Glutamatergic neuron (in vitro differentiated cells): ENCODE data around the gene TNS3. TPM values are rescaled to one million over a fixed set of nuclear protein-coding genes. Genes with fewer than 3 reads are reported as not detected.

Source experiments
- DNase-seq: peaks from one replicate; pipeline ENCODE4 v3.0.0; 2022
- H3K27ac Mint-ChIP-seq: one replicate; pipeline ENCODE4 v1.8.0; 2020; ENCODE audit warnings: mild to moderate bottlenecking, mixed read lengths, inconsistent platforms; ENCODE audit not compliant: unreplicated experiment
- H3K27me3 Mint-ChIP-seq: one replicate; pipeline ENCODE4 v1.8.0; 2020; ENCODE audit warnings: mild to moderate bottlenecking, moderate library complexity, mixed read lengths, inconsistent platforms; ENCODE audit not compliant: unreplicated experiment
- H3K36me3 Mint-ChIP-seq: one replicate; pipeline ENCODE4 v1.8.0; 2020; ENCODE audit warnings: mild to moderate bottlenecking, mixed read lengths, inconsistent platforms; ENCODE audit not compliant: unreplicated experiment
- H3K4me1 Mint-ChIP-seq: one replicate; pipeline ENCODE4 v1.8.0; 2020; ENCODE audit warnings: mild to moderate bottlenecking, low read depth, mixed read lengths, inconsistent platforms; ENCODE audit not compliant: unreplicated experiment
- H3K4me3 Mint-ChIP-seq: one replicate; pipeline ENCODE4 v1.8.0; 2020; ENCODE audit warnings: mild to moderate bottlenecking, mixed read lengths, inconsistent platforms; ENCODE audit not compliant: unreplicated experiment
- H3K9me3 Mint-ChIP-seq: one replicate; pipeline ENCODE4 v1.8.0; 2020; ENCODE audit warnings: mild to moderate bottlenecking, moderate library complexity, mixed read lengths, inconsistent platforms; ENCODE audit not compliant: unreplicated experiment
- total RNA-seq: library from RNA; stranded (reverse); fragmentation: NEBNext Ultra II Directional; extraction: Animal tissue kit (Norgen Biotek cat#: 25700); gene quantifications from one replicate; pipeline ENCODE4 v1.2.1, GENCODE V29; 2021; ENCODE audit not compliant: unreplicated experiment
- TF ChIP-seq, protein P1 (sequence below): fragments of 200-600 bp; sonication (generic); IDR thresholded peaks from one replicate; pipeline ENCODE4 v1.5.0; 2021; ENCODE audit not compliant: partially characterized antibody, unreplicated experiment

The TNS3 gene
- total RNA-seq, 1 donor from 2014 or later = 3.8 TPM

DNA sequence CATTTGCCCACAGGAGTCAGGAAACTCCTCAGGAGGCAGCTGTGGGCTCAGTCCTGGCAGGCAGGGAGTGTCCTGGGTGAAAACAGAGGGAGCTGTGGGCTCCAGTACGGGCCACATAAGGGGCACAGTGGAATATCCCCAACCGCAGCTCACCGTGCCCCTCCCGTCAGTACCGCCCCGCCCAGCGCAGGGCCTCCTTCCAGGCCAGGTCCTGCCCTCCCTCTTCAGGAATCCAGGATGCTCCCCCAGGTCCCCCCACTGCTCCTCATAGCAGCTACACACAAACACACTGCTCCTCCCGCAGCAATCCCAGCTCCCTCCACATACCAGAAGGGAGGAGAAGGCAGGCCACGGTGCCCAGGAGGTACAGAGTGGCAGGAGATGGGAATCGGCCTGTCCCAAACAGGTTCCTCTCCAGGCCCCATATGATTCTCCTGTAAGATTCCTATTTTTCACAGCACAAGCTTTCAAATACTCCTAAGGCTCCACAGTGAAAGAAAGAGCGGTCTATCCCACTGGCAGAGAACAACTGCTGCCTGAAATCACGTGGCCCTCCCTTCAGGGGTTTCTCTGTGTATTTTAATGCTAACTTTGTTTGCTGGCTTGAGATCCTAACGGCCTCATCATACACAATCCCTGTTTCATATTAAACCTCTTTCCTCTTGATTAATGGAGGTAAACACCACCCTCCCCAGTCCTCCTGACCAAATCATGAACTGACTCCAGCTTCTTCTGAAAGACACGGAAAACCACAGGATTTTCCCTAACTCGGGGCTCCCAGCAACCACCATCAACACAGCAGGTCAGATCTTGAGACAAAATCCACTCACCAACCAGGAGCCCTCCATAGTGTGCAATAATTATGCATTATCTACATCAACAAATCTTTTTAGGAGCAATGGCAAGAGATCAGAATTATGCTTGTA, 178.7 kb downstream of the TNS3 start:
- H3K4me1 Mint-ChIP-seq = no peaks in the 10 kb centered on the region
- H3K4me3 Mint-ChIP-seq = no peak overlapping the region
- peaks cover 4% of the 10 kb centered on the region for H3K27me3 Mint-ChIP-seq
- H3K27ac Mint-ChIP-seq = no peak overlapping the region
- no peak for DNase-seq
- TF ChIP-seq, protein P1, sequence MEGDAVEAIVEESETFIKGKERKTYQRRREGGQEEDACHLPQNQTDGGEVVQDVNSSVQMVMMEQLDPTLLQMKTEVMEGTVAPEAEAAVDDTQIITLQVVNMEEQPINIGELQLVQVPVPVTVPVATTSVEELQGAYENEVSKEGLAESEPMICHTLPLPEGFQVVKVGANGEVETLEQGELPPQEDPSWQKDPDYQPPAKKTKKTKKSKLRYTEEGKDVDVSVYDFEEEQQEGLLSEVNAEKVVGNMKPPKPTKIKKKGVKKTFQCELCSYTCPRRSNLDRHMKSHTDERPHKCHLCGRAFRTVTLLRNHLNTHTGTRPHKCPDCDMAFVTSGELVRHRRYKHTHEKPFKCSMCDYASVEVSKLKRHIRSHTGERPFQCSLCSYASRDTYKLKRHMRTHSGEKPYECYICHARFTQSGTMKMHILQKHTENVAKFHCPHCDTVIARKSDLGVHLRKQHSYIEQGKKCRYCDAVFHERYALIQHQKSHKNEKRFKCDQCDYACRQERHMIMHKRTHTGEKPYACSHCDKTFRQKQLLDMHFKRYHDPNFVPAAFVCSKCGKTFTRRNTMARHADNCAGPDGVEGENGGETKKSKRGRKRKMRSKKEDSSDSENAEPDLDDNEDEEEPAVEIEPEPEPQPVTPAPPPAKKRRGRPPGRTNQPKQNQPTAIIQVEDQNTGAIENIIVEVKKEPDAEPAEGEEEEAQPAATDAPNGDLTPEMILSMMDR = no peak
- no peaks in the 10 kb centered on the region for H3K9me3 Mint-ChIP-seq
- H3K36me3 Mint-ChIP-seq = peaks cover 6% of the 10 kb centered on the region

DNA sequence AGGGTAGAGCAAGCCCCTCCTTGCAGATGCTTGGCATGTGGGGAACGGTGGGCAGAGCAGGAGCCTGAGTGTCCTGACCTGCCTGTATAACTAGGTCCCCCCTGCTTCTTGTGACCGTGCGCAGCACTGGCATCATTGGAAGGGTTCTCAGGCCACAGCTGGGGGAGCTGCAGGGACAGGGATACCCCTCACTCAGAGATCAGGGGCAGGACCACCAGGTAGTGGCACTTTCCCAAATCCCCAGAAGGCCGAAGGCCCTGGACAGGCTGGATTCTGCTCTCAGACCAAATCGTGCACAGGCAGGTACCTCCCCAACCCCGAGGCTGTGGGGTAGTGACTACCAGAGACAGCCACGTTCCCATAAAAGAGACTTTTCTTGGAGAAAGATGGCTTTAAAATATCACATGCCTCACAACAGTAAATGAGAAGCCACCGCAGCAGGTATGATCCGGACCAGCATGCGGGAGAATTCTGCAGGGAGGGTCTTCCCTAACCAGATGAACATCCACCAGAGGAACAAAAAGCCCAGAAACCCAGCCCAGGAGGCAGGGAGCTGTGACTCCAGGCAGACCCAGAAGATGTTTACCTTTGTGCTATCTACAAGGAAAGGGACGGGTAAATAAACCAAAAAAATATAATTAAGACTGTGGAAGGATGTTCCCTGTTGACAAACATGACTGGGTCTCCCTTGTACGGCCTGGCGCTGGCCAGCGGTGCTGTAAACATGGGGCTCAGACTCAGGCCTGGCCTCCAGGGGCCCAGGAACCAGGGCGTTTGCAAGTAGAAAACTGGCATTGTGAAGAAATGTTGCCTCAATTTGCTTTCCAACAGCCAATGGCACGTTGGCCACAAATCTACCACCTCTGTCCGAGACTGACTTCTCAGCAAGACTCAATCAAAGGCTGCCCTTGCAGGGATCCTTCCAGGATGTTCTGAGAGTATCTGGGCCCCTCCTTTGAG, 180.0 kb downstream of the TNS3 start:
- TF ChIP-seq, protein P1 = no peak
- H3K4me3 Mint-ChIP-seq = no peak overlapping the region
- peaks cover 4% of the 10 kb centered on the region for H3K27me3 Mint-ChIP-seq
- peaks cover 6% of the 10 kb centered on the region for H3K36me3 Mint-ChIP-seq
- no peaks in the 10 kb centered on the region for H3K4me1 Mint-ChIP-seq
- H3K9me3 Mint-ChIP-seq = no peaks in the 10 kb centered on the region
- H3K27ac Mint-ChIP-seq = no peak overlapping the region
- DNase-seq = no peak

DNA sequence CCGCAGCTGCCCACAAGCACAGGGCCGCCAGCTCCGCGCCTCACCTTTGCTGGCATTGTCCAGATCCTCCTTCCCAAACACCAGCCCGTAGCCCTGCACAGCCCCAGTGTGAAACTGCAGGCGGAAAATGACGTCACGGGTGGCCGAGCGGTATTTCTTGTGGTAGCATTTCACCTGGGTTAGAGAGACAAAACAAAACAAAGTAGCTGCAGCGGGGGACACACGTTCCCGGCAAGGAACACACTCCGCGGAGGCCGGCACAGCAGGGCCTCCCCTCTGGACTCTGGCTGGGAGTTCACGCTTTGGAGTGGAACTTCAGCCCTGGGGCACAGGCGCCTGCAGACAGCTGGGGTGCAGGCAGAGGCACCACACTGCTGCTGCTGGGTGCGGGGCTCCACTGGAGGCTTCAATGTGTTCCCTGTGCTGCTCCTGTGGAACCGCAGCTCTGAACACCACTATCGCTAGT, 181.1 kb downstream of the TNS3 start:
- TF ChIP-seq, protein P1 = no peak
- no peaks in the 10 kb centered on the region for H3K27me3 Mint-ChIP-seq
- DNase-seq = no peak
- no peaks in the 10 kb centered on the region for H3K9me3 Mint-ChIP-seq
- no peaks in the 10 kb centered on the region for H3K4me1 Mint-ChIP-seq
- H3K4me3 Mint-ChIP-seq = no peak overlapping the region
- no peak overlapping the region for H3K27ac Mint-ChIP-seq
- peaks cover 6% of the 10 kb centered on the region for H3K36me3 Mint-ChIP-seq

DNA sequence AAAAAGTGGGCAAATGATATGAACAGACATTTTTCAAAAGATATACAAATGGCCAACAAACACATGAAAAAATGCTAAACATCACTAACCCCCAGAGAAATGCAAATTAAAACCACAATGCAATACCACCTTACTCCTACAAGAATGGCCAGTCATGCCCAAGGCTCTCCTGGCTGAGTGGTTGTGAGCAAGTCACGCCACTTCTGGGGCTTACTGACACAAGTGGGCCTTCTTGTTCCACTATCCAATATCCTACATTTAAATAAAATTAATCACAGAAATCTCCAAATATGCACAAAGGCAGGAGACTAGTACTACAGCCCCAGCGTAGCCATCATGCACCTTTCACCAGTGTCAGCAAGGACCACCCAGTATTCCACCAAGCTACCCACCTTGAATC, 181.9 kb downstream of the TNS3 start:
- Mint-ChIP-seq H3K36me3 (peaks cover 6% of the 10 kb centered on the region), H3K4me1 (no peaks in the 10 kb centered on the region), H3K4me3 (no peak overlapping the region), H3K27ac (no peak overlapping the region), H3K9me3 (peaks cover 3% of the 10 kb centered on the region), H3K27me3 (no peaks in the 10 kb centered on the region)
- DNase-seq = no peak
- TF ChIP-seq, protein P1 = no peak
